CD14-positive monocyte (primary cell): ENCODE measurements around the gene STX8. TPM values are rescaled to one million over a fixed set of nuclear protein-coding genes. Genes with fewer than 3 reads are reported as not detected.

Experiments
- DNase-seq, 3 donors: peaks; one replicate each; pipeline ENCODE4 v3.0.0-alpha.2; 2011 to 2022
- H2AFZ ChIP-seq: 2 replicates; pipeline ENCODE4 v1.6.0; 2012; ENCODE audit warnings: mild to moderate bottlenecking, low read depth, low read length, inconsistent platforms; ENCODE audit not compliant: insufficient read depth, poor library complexity, severe bottlenecking
- H3K27ac ChIP-seq, 2 donors: 1 replicate in 1 of 2; 2 replicates in 1 of 2; pipeline ENCODE4 v1.5.1; 2012 to 2013; ENCODE audit warnings: low read length in 2 of 2, control low read depth in 1 of 2, inconsistent platforms in 1 of 2, low read depth in 1 of 2, mild to moderate bottlenecking in 1 of 2
- H3K27me3 ChIP-seq, 2 donors: one replicate each; pipeline versions ENCODE4 v1.6.0 to v1.6.1; 2011 to 2013; ENCODE audit warnings: low read length in 2 of 2; ENCODE audit not compliant: control insufficient read depth in 2 of 2, insufficient read depth in 2 of 2
- H3K36me3 ChIP-seq, 2 donors: replicated peaks in 1 of 2; 1 replicate in 1 of 2; 2 replicates in 1 of 2; pipeline versions ENCODE4 v1.5.1 to v1.6.1; 2012 to 2013; ENCODE audit warnings: low read length in 2 of 2, control low read depth in 1 of 2, inconsistent platforms in 1 of 2, mild to moderate bottlenecking in 1 of 2; ENCODE audit not compliant: insufficient read depth in 2 of 2, control insufficient read depth in 1 of 2
- H3K4me1 ChIP-seq, 2 donors: 1 replicate in 1 of 2; 2 replicates in 1 of 2; pipeline versions ENCODE4 v1.5.1 to v1.6.1; 2012 to 2013; ENCODE audit warnings: low read length in 2 of 2, control low read depth in 1 of 2, inconsistent platforms in 1 of 2, mild to moderate bottlenecking in 1 of 2, moderate library complexity in 1 of 2; ENCODE audit not compliant: insufficient read depth in 2 of 2, control insufficient read depth in 1 of 2
- H3K4me2 ChIP-seq: replicated peaks from 2 replicates; pipeline ENCODE3; 2012; ENCODE audit warnings: low read length, moderate library complexity, mild to moderate bottlenecking; ENCODE audit not compliant: poor library complexity, severe bottlenecking; ENCODE audit errors: extremely low read depth
- H3K4me3 ChIP-seq, 3 experiments: fragments of 200-600 bp in 1 of 3; sonication (generic) in 1 of 3; replicated peaks in 1 of 3; 1 replicate in 2 of 3; 2 replicates in 1 of 3; pipeline ENCODE4 v1.5.1; 2011 to 2013; ENCODE audit warnings: low read length in 3 of 3, mild to moderate bottlenecking in 3 of 3, control low read depth in 2 of 3, low read depth in 2 of 3, inconsistent platforms in 1 of 3, moderate library complexity in 1 of 3
- H3K79me2 ChIP-seq: 2 replicates; pipeline ENCODE4 v1.6.0; 2012; ENCODE audit warnings: mild to moderate bottlenecking, control low read depth, inconsistent platforms, low read length, moderate library complexity; ENCODE audit not compliant: insufficient read depth
- H3K9ac ChIP-seq: 2 replicates; pipeline ENCODE4 v1.6.0; 2017; ENCODE audit warnings: low read length, mild to moderate bottlenecking; ENCODE audit not compliant: insufficient read depth, poor library complexity, severe bottlenecking
- H3K9me3 ChIP-seq, 2 donors: replicated peaks in 1 of 2; 1 replicate in 1 of 2; 2 replicates in 1 of 2; pipeline versions ENCODE4 v1.5.1 to v1.6.1; 2012 to 2013; ENCODE audit warnings: low read length in 2 of 2, control low read depth in 1 of 2; ENCODE audit not compliant: control insufficient read depth in 1 of 2, insufficient read depth in 1 of 2
- H4K20me1 ChIP-seq: 2 replicates; pipeline ENCODE4 v1.6.0; 2012; ENCODE audit warnings: mild to moderate bottlenecking, low read length, control low read depth, moderate library complexity; ENCODE audit not compliant: insufficient read depth
- H3K27ac Mint-ChIP-seq, 7 donors: one replicate each; pipeline ENCODE4 v1.8.0; 2020; ENCODE audit warnings: mild to moderate bottlenecking in 7 of 7, mixed read lengths in 7 of 7, moderate library complexity in 6 of 7, inconsistent platforms in 2 of 7
- H3K27me3 Mint-ChIP-seq, 3 donors: one replicate each; pipeline ENCODE4 v1.8.0; 2021 to 2022; ENCODE audit warnings: low read depth in 3 of 3, mild to moderate bottlenecking in 3 of 3, mixed read lengths in 3 of 3, moderate library complexity in 3 of 3, inconsistent platforms in 1 of 3
- H3K36me3 Mint-ChIP-seq, 2 donors: one replicate each; pipeline ENCODE4 v1.8.0; 2020; ENCODE audit warnings: mixed read lengths in 2 of 2, inconsistent platforms in 1 of 2, mild to moderate bottlenecking in 1 of 2
- H3K4me1 Mint-ChIP-seq: one replicate; pipeline ENCODE4 v1.8.0; 2020; ENCODE audit warnings: mild to moderate bottlenecking, mixed read lengths
- H3K4me3 Mint-ChIP-seq, 2 donors: one replicate each; pipeline ENCODE4 v1.8.0; 2020; ENCODE audit warnings: mild to moderate bottlenecking in 2 of 2, mixed read lengths in 2 of 2, moderate library complexity in 1 of 2
- H3K9me3 Mint-ChIP-seq, 7 donors: one replicate each; pipeline ENCODE4 v1.8.0; 2020 to 2022; ENCODE audit warnings: mixed read lengths in 7 of 7, mild to moderate bottlenecking in 6 of 7, moderate library complexity in 6 of 7, inconsistent platforms in 2 of 7
- WGBS: methylation state at CpG from one replicate; pipeline ENCODE4 v1.1.5; 2013; ENCODE audit warnings: missing lambda C conversion rate; ENCODE audit not compliant: insufficient coverage; 5-methylcytosine and 5-hydroxymethylcytosine counted together
- intact Hi-C, 2 donors: fragments of 100-400 bp; cut with micrococcal nuclease; formaldehyde crosslinking; loops; one replicate each; pipeline versions ENCODE4 v1.15.0 to v1.15.1; 2023
- polyA plus RNA-seq, 3 donors: library from polyadenylated mRNA; depleted of rRNA in 1 of 3; unstranded in 2 of 3; stranded (reverse) in 1 of 3; fragments of 300-500 nt in 2 of 3; fragments of >200 nt in 1 of 3; fragmentation: Illumina TruSeq in 2 of 3; gene quantifications; 1 replicate in 2 of 3; 2 replicates in 1 of 3; pipeline ENCODE4 v1.2.3, GENCODE V29; 2012 to 2021
- TF ChIP-seq, protein P1 (sequence below): fragments of 200-600 bp; IDR thresholded peaks from one replicate; pipeline ENCODE4 v1.8.0; 2022; ENCODE audit warnings: antibody characterized with exemption, mild to moderate bottlenecking

STX8 gene
- polyA plus RNA-seq, 3 donors, result 44.4 to 170 (median 142) TPM

DNA sequence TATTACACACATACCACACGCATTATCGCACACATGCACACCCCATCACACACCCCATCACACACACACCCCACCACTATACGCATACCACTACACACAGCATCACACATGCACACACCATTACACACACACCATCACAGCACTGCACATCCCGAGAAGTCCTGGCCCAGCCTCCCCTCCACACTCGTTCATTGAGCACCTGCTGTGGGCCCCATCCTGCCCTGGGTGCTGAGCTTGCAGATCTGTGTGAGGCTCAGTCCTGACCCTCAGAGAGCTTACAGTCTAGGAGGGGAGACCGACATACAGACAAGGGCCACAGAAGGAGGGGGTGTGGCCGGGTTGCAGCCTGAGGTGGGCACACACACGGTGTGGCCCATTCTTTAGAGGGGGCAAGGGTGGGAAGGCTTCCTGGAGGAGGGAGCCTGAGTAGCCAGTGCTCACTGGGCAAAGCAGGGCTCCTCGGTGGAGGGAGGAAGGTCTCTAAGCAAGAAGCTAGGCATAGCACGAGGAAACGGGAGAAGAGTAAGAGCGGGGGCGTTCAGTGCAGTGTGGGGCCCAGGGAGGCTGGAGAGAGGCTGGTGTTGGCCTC lies 347.7 kb downstream of the STX8 start:
- H3K4me1 Mint-ChIP-seq, result no peaks in the 10 kb centered on the region
- Histone ChIP-seq H3K36me3 (no peaks in the 10 kb centered on the region), H3K4me2 (no peak overlapping the region), H3K4me1 (no peaks in the 10 kb centered on the region), H3K27me3 (peaks cover 4 to 10% of the 10 kb centered on the region in 2 donors), H3K9ac (no peak overlapping the region), H4K20me1 (no peaks in the 10 kb centered on the region), H3K27ac (no peak overlapping the region), H3K4me3 (no peak overlapping the region), H3K9me3 (no peaks in the 10 kb centered on the region), H3K79me2 (no peaks in the 10 kb centered on the region), H2AFZ (no peak overlapping the region)
- TF ChIP-seq, protein P1, sequence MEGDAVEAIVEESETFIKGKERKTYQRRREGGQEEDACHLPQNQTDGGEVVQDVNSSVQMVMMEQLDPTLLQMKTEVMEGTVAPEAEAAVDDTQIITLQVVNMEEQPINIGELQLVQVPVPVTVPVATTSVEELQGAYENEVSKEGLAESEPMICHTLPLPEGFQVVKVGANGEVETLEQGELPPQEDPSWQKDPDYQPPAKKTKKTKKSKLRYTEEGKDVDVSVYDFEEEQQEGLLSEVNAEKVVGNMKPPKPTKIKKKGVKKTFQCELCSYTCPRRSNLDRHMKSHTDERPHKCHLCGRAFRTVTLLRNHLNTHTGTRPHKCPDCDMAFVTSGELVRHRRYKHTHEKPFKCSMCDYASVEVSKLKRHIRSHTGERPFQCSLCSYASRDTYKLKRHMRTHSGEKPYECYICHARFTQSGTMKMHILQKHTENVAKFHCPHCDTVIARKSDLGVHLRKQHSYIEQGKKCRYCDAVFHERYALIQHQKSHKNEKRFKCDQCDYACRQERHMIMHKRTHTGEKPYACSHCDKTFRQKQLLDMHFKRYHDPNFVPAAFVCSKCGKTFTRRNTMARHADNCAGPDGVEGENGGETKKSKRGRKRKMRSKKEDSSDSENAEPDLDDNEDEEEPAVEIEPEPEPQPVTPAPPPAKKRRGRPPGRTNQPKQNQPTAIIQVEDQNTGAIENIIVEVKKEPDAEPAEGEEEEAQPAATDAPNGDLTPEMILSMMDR, result no peak
- DNase-seq, result no peak
- peaks cover 6 to 12% (median 12%) of the 10 kb centered on the region in 3 donors for H3K27me3 Mint-ChIP-seq
- no peaks in the 10 kb centered on the region for H3K9me3 Mint-ChIP-seq
- no peak overlapping the region for H3K4me3 Mint-ChIP-seq
- no peaks in the 10 kb centered on the region for H3K36me3 Mint-ChIP-seq
- H3K27ac Mint-ChIP-seq, result no peak overlapping the region
- intact Hi-C loops, result no loop called here
- WGBS, result 82% methylated on average over 12 of the region's 13 CpGs

DNA sequence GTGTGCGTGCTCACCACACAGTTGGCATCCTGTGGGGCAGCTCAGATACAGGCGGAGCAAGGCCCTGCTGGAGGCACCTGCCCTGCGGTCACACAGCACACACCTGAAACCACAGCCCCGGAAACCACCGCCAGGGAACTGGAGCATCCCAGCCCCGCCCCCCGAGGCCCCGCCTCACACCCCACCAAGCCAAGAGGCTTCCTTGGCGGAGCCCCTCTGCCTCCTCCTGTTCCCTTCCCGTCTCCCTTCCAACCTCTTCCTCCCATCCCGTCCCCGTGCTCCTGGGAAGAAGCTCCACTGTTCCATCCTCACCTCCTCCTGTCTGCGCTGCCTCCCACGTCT lies 348.9 kb downstream of the STX8 start:
- no peak overlapping the region for H3K27ac Mint-ChIP-seq
- Histone ChIP-seq H3K27ac (no peak overlapping the region), H3K9ac (no peak overlapping the region), H3K4me1 (no peaks in the 10 kb centered on the region), H3K9me3 (no peaks in the 10 kb centered on the region), H3K79me2 (no peaks in the 10 kb centered on the region), H3K36me3 (no peaks in the 10 kb centered on the region), H3K4me3 (no peak overlapping the region), H3K4me2 (no peak overlapping the region), H2AFZ (no peak overlapping the region), H4K20me1 (no peaks in the 10 kb centered on the region), H3K27me3 (no peaks in the 10 kb centered on the region)
- intact Hi-C loops, result no loop called here
- WGBS, result 84% methylated on average over 12 of the region's 14 CpGs
- no peak overlapping the region for H3K4me3 Mint-ChIP-seq
- H3K36me3 Mint-ChIP-seq, result no peaks in the 10 kb centered on the region
- no peaks in the 10 kb centered on the region for H3K9me3 Mint-ChIP-seq
- TF ChIP-seq, protein P1, result no peak
- DNase-seq, result no peak
- peaks cover 0 to 4% (median 2%) of the 10 kb centered on the region in 3 donors for H3K27me3 Mint-ChIP-seq
- H3K4me1 Mint-ChIP-seq, result no peaks in the 10 kb centered on the region
